Esophagus (tissue), 2 donors: Measurements from ENCODE around the gene LRRC4C. TPM values are rescaled to one million over a fixed set of nuclear protein-coding genes. Genes with fewer than 3 reads are reported as not detected.

Experiments used
- H3K27ac ChIP-seq, 2 donors: one replicate each; pipeline ENCODE4 v1.5.1; 2013; ENCODE audit warnings: low read depth in 2 of 2, mild to moderate bottlenecking in 2 of 2, inconsistent platforms in 1 of 2, low read length in 1 of 2, moderate library complexity in 1 of 2
- H3K27me3 ChIP-seq, 2 donors: one replicate each; pipeline ENCODE4 v1.6.1; 2013; ENCODE audit warnings: low read length in 2 of 2, control low read depth in 1 of 2, mild to moderate bottlenecking in 1 of 2; ENCODE audit not compliant: insufficient read depth in 2 of 2, control insufficient read depth in 1 of 2
- H3K36me3 ChIP-seq, 2 donors: one replicate each; pipeline ENCODE4 v1.6.1; 2013; ENCODE audit warnings: low read length in 1 of 2; ENCODE audit not compliant: control insufficient read depth in 2 of 2, insufficient read depth in 2 of 2
- H3K4me1 ChIP-seq, 2 donors: one replicate each; pipeline ENCODE4 v1.6.1; 2013; ENCODE audit warnings: low read length in 1 of 2; ENCODE audit not compliant: control insufficient read depth in 2 of 2, insufficient read depth in 2 of 2
- H3K4me3 ChIP-seq, 2 donors: one replicate each; pipeline ENCODE4 v1.5.1; 2013; ENCODE audit warnings: low read length in 2 of 2, mild to moderate bottlenecking in 2 of 2, low read depth in 1 of 2, moderate library complexity in 1 of 2
- H3K9me3 ChIP-seq, 2 donors: one replicate each; pipeline ENCODE4 v1.6.1; 2013; ENCODE audit warnings: mild to moderate bottlenecking in 2 of 2, low read depth in 1 of 2, low read length in 1 of 2, moderate library complexity in 1 of 2; ENCODE audit not compliant: control insufficient read depth in 2 of 2, insufficient read depth in 1 of 2
- WGBS, 2 donors: extraction: QIAGEN DNeasy Blood & Tissue Kit; methylation state at CpG; one replicate each; pipeline ENCODE4 v1.1.7; 2013; 5-methylcytosine and 5-hydroxymethylcytosine counted together
- polyA plus RNA-seq, 2 donors: library from polyadenylated mRNA; stranded (reverse); fragments of 200-250 nt; gene quantifications; one replicate each; pipeline ENCODE4 v1.2.3, GENCODE V29; 2013
- donor health status: healthy with polysubstance abuse.
- donor health status: Bipolar disorder and iron deficiency.

LRRC4C gene
- polyA plus RNA-seq, 2 donors: 0.04 to 0.12 TPM

GRCh38 chr11:40513281-40513680, 946.2 kb downstream of the LRRC4C start:
- H3K27ac ChIP-seq: no peak overlapping the region
- no peaks in the 10 kb centered on the region for H3K9me3 ChIP-seq
- no peaks in the 10 kb centered on the region for H3K27me3 ChIP-seq
- no peaks in the 10 kb centered on the region for H3K4me1 ChIP-seq
- H3K4me3 ChIP-seq: no peak overlapping the region
- H3K36me3 ChIP-seq: no peaks in the 10 kb centered on the region

- Histone ChIP-seq H3K4me3 (no peak overlapping the region), H3K27me3 (no peaks in the 10 kb centered on the region), H3K27ac (no peak overlapping the region)
These were observed 951.1 kb downstream of the LRRC4C start for GRCh38 chr11:40508303-40508702.

GRCh38 chr11:40506226-40506625, 953.2 kb downstream of the LRRC4C start:
- H3K4me1 ChIP-seq: no peaks in the 10 kb centered on the region
- H3K4me3 ChIP-seq: no peak overlapping the region
- no peaks in the 10 kb centered on the region for H3K27me3 ChIP-seq
- no peak overlapping the region for H3K27ac ChIP-seq
- no peaks in the 10 kb centered on the region for H3K36me3 ChIP-seq
- WGBS, 2 donors: 58 to 66% methylated on average over 3 of the region's 3 CpGs
- H3K9me3 ChIP-seq: peaks cover 0 to under 1% of the 10 kb centered on the region in 2 donors

More at GRCh38 chr11:40508303-40508702, 951.1 kb downstream of the LRRC4C start:
- H3K4me1 ChIP-seq: no peaks in the 10 kb centered on the region
- no peaks in the 10 kb centered on the region for H3K36me3 ChIP-seq
- H3K9me3 ChIP-seq: no peaks in the 10 kb centered on the region

- peaks cover 0 to 3% of the 10 kb centered on the region in 2 donors for H3K9me3 ChIP-seq
- 72 to 73% methylated on average over 3 of the region's 3 CpGs for WGBS, 2 donors
- no peaks in the 10 kb centered on the region for H3K27me3 ChIP-seq
- no peak overlapping the region for H3K4me3 ChIP-seq
- no peak overlapping the region for H3K27ac ChIP-seq
- H3K4me1 ChIP-seq: no peaks in the 10 kb centered on the region
- no peaks in the 10 kb centered on the region for H3K36me3 ChIP-seq
These were observed 968.1 kb downstream of the LRRC4C start for GRCh38 chr11:40491341-40491740.

GRCh38 chr11:40467771-40468170, 991.7 kb downstream of the LRRC4C start:
- Histone ChIP-seq H3K4me3 (no peak overlapping the region), H3K36me3 (no peaks in the 10 kb centered on the region), H3K27ac (no peak overlapping the region), H3K9me3 (peaks cover 3 to 7% of the 10 kb centered on the region in 2 donors), H3K4me1 (no peaks in the 10 kb centered on the region), H3K27me3 (no peaks in the 10 kb centered on the region)
- 35 to 38% methylated on average over 1 of the region's 1 CpG for WGBS, 2 donors

GRCh38 chr11:40445391-40445790, 1014.1 kb downstream of the LRRC4C start:
- Histone ChIP-seq H3K27ac (no peak overlapping the region), H3K4me1 (no peaks in the 10 kb centered on the region), H3K4me3 (no peak overlapping the region), H3K36me3 (no peaks in the 10 kb centered on the region), H3K9me3 (peaks cover 0 to 4% of the 10 kb centered on the region in 2 donors), H3K27me3 (no peaks in the 10 kb centered on the region)
- 85 to 91% methylated on average over 4 of the region's 4 CpGs for WGBS, 2 donors

- 88 to 90% methylated on average over 1 of the region's 1 CpG for WGBS, 2 donors
- H3K4me3 ChIP-seq: no peak overlapping the region
- no peaks in the 10 kb centered on the region for H3K36me3 ChIP-seq
- H3K27me3 ChIP-seq: no peaks in the 10 kb centered on the region
- no peaks in the 10 kb centered on the region for H3K4me1 ChIP-seq
- peaks cover 0 to 4% of the 10 kb centered on the region in 2 donors for H3K9me3 ChIP-seq
- H3K27ac ChIP-seq: no peak overlapping the region
These were observed 1015.3 kb downstream of the LRRC4C start for GRCh38 chr11:40444151-40444550.

- H3K27me3 ChIP-seq: no peaks in the 10 kb centered on the region
- H3K4me3 ChIP-seq: no peak overlapping the region
- H3K9me3 ChIP-seq: no peaks in the 10 kb centered on the region
- no peaks in the 10 kb centered on the region for H3K4me1 ChIP-seq
- no peaks in the 10 kb centered on the region for H3K36me3 ChIP-seq
- H3K27ac ChIP-seq: no peak overlapping the region
These were observed 1024.1 kb downstream of the LRRC4C start for GRCh38 chr11:40435344-40435743.

- WGBS, 2 donors: 86 to 91% methylated on average over 2 of the region's 2 CpGs
- no peaks in the 10 kb centered on the region for H3K9me3 ChIP-seq
These were observed 1024.5 kb downstream of the LRRC4C start for GRCh38 chr11:40434926-40435325.

GRCh38 chr11:40432358-40432757, 1027.1 kb downstream of the LRRC4C start:
- no peak overlapping the region for H3K27ac ChIP-seq
- no peak overlapping the region for H3K4me3 ChIP-seq
- no peaks in the 10 kb centered on the region for H3K9me3 ChIP-seq
- no peaks in the 10 kb centered on the region for H3K4me1 ChIP-seq
- H3K36me3 ChIP-seq: no peaks in the 10 kb centered on the region
- no peaks in the 10 kb centered on the region for H3K27me3 ChIP-seq
- WGBS, 2 donors: 75 to 86% methylated on average over 2 of the region's 2 CpGs

More at GRCh38 chr11:40434926-40435325, 1024.5 kb downstream of the LRRC4C start:
- no peak overlapping the region for H3K4me3 ChIP-seq
- H3K4me1 ChIP-seq: no peaks in the 10 kb centered on the region
- no peak overlapping the region for H3K27ac ChIP-seq
- no peaks in the 10 kb centered on the region for H3K27me3 ChIP-seq
- no peaks in the 10 kb centered on the region for H3K36me3 ChIP-seq
